OCI-LY7 (cell line): ENCODE results near the gene LGALS9B.
"Not testable (repeated sequence)": the region's sequence is repeated elsewhere in the genome, so short reads cannot be mapped to it uniquely, and the experiment has no call there.

Experiments
- CTCF ChIP-seq: fragments of 200-600 bp; sonication (generic); conservative IDR thresholded peaks from 2 replicates; pipeline ENCODE4 v1.5.1; 2014; ENCODE audit warnings: mild to moderate bottlenecking, antibody characterized with exemption, low read length, moderate library complexity, mixed read lengths
- EZH2phosphoT487 ChIP-seq: fragments of 200-600 bp; sonication (generic); IDR thresholded peaks from 2 replicates; pipeline ENCODE4 v1.6.1; 2018; ENCODE audit warnings: low read depth, borderline replicate concordance, mild to moderate bottlenecking, mixed run types, antibody characterized with exemption, low read length, moderate library complexity, mixed read lengths

- not testable (repeated sequence) for TF ChIP-seq CTCF, EZH2phosphoT487
Measured at GRCh38 chr17:20505333-20505732, 38.0 kb upstream of the LGALS9B start.
